ENCODE results near the gene TTYH1. TPM values are rescaled to one million over a fixed set of nuclear protein-coding genes. Genes with fewer than 3 reads are reported as not detected.

TTYH1 gene
- total and polyA plus RNA-seq, 9 of the 15 experiments (the other 6 are each of a cell fraction or from before 2014, with no cell fraction given), result 0.08 TPM; not detected in 8

DNA sequence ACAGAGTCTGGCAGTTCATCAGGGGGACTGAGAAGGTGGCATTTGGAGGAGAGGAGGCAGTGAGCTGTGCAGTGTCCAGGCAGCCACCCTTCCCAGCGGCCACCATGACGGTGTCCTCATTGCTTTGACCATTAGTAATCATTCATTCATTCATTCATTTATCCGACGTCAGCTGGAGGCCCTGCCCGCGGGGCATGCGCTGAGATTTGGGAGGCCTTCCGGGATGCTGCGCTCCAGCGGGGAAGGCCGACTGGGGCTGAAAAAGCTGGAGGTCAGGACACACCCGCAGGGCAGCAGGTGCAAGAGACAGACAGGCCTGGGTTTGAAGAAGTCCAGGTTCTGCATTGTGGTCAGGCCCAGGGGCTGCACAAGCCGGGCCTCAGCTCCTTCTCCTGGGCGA is 8.9 kb downstream of the TTYH1 start:
- no TSS peak for BruUV-seq (replicated peaks)
- Histone ChIP-seq H3K4me1 (replicated peaks in 1 of 2; ENCODE audit: control insufficient read depth in 2 of 2, insufficient read depth in 2 of 2, low read length in 2 of 2) (peaks cover 0 to 24% of the 10 kb centered on the region in 2 experiments; a peak in 2 of 5 replicates), H2AFZ (ENCODE audit: low read depth, low read length) (no peak overlapping the region), H4K20me1 (replicated peaks; ENCODE audit: control insufficient read depth, insufficient read depth, low read length) (peaks cover 9% of the 10 kb centered on the region; the same call in 1 of the 2 replicates), H3K27ac (ENCODE audit: extremely low read depth, low read depth, low read length) (no peak overlapping the region), H3K4me3 (no peak overlapping the region), H3K9ac (ENCODE audit: insufficient read depth in 1 of 2, low read depth in 2 of 2, low read length in 2 of 2) (0 out of 4 replicates have a peak overlapping the region, but pooled peaks of 1 of the 2 experiments have one; percentile 26), H3K36me3 (ENCODE audit: control insufficient read depth, insufficient read depth, low read length) (no peaks in the 10 kb centered on the region), H3K27me3 (ENCODE audit: control insufficient read depth in 2 of 2, insufficient read depth in 2 of 2, low read length in 2 of 2) (peaks cover 37 to 83% of the 10 kb centered on the region in 2 experiments), H3K9me1 (ENCODE audit: control insufficient read depth, insufficient read depth, low read length) (no peaks in the 10 kb centered on the region), H3K79me2 (ENCODE audit: control insufficient read depth, insufficient read depth, low read length) (no peaks in the 10 kb centered on the region), H3K4me2 (ENCODE audit: insufficient read depth, low read length) (no peak overlapping the region), H3K9me3 (replicated peaks; ENCODE audit: control insufficient read depth, insufficient read depth, low read depth, low read length) (no peaks in the 10 kb centered on the region)
- in situ Hi-C loops (cut with MboI) (no loop called here), intact Hi-C loops (cut with micrococcal nuclease) (no loop called here)
- ATAC-seq, result no peak
- ChIA-PET POLR2A (interaction anchor here (1.2 kb wide), 1 partner anchor 13 kb away, joined by 3 read pairs; no protein-coding TSS in a partner anchor), CTCF (ENCODE audit: low intra/inter-chr PET ratio) (no interaction called here)
- no peak for TF ChIP-seq KAT8 (IDR thresholded peaks at IDR 0.05; ENCODE audit: low read depth)
- TF ChIP-seq MAZ (CRISPR knock-in tag; conservative IDR thresholded peaks at IDR 0.05 in 1 of 2, IDR thresholded peaks at IDR 0.05 in 1 of 2), result no peak
- TF ChIP-seq YBX1 (IDR thresholded peaks at IDR 0.05), result no peak
- no peak for TF ChIP-seq ZNF134 (CRISPR knock-in tag; conservative IDR thresholded peaks at IDR 0.05)
- no peak for TF ChIP-seq CBX8 (IDR thresholded peaks at IDR 0.05; ENCODE audit: borderline replicate concordance, extremely low read depth, low read depth, low read length, poor library complexity, severe bottlenecking)
- peak; percentile 64; the same call in 1 of the 2 replicates for TF ChIP-seq ZNF24 (IDR thresholded peaks at IDR 0.05)
- no peak for TF ChIP-seq TAF9B (IDR thresholded peaks at IDR 0.05; ENCODE audit: partially characterized antibody)
- TF ChIP-seq NRF1 (conservative IDR thresholded peaks at IDR 0.05 in 1 of 2, IDR thresholded peaks at IDR 0.05 in 1 of 2), result peak; percentile 19 to 20; a peak in 1 of 4 replicates
- DNase-seq (ENCODE audit: extremely low read depth in 1 of 4, low spot score in 3 of 4), result peak in 2 of 4 experiments; percentile 3 to 4
- FAIRE-seq, result no peak
- WGBS (ENCODE audit: insufficient coverage, low coverage, missing lambda C conversion rate), result 6% methylated on average over 14 of the region's 14 CpGs

Measured in K562 (cell line).